Gastrocnemius medialis (tissue), 4 donors: ENCODE measurements around the gene DAPK3. TPM values are rescaled to one million over a fixed set of nuclear protein-coding genes. Genes with fewer than 3 reads are reported as not detected.
"Not testable (repeated sequence)": the region's sequence is repeated elsewhere in the genome, so short reads cannot be mapped to it uniquely, and the experiment has no call there.

Experiments used
- ATAC-seq, 2 donors: fragments of 150-250 bp; one replicate each; pipeline ENCODE4 v1.9.1; 2016
- DNase-seq, 2 donors: peaks; one replicate each; pipeline ENCODE4 v3.0.0-alpha.2; 2019
- H3K27ac ChIP-seq, 4 donors: fragments of 200-600 bp; sonication (generic); 1 replicate in 1 of 4; 2 replicates in 3 of 4; pipeline ENCODE4 v1.5.1; 2016 to 2018; ENCODE audit warnings: mild to moderate bottlenecking in 2 of 4, moderate library complexity in 1 of 4
- H3K27me3 ChIP-seq, 3 donors: fragments of 200-600 bp; sonication (generic) in 2 of 3; 1 replicate in 1 of 3; 2 replicates in 2 of 3; pipeline versions ENCODE4 v1.5.1 to v1.6.0; 2016 to 2019; ENCODE audit warnings: mild to moderate bottlenecking in 1 of 3, moderate library complexity in 1 of 3
- H3K36me3 ChIP-seq, 2 donors: fragments of 200-600 bp; sonication (generic) in 1 of 2; one replicate each; pipeline ENCODE4 v1.5.1; 2017 to 2018
- H3K4me1 ChIP-seq, 2 donors: fragments of 200-600 bp; sonication (generic) in 1 of 2; one replicate each; pipeline ENCODE4 v1.5.1; 2016 to 2017; ENCODE audit warnings: mild to moderate bottlenecking in 2 of 2
- H3K4me3 ChIP-seq, 4 donors: fragments of 200-600 bp; sonication (generic) in 3 of 4; 1 replicate in 1 of 4; 2 replicates in 3 of 4; pipeline ENCODE4 v1.5.1; 2016 to 2019; ENCODE audit warnings: mild to moderate bottlenecking in 2 of 4
- H3K9me3 ChIP-seq, 3 donors: fragments of 200-600 bp; sonication (generic) in 2 of 3; 1 replicate in 1 of 3; 2 replicates in 2 of 3; pipeline ENCODE4 v1.5.1; 2016 to 2019
- CTCF ChIP-seq, 5 experiments: fragments of 450-650 bp in 3 of 5; fragments of 200-600 bp in 2 of 5; sonication (generic) in 2 of 5; IDR thresholded peaks in 4 of 5; conservative IDR thresholded peaks in 1 of 5; 1 replicate in 4 of 5; 2 replicates in 1 of 5; pipeline ENCODE4 v1.5.1; 2016 to 2019; ENCODE audit warnings: antibody characterized with exemption in 5 of 5, mild to moderate bottlenecking in 3 of 5, moderate library complexity in 3 of 5
- POLR2A ChIP-seq, 2 donors: fragments of 450-650 bp; IDR thresholded peaks; one replicate each; pipeline ENCODE4 v1.6.1; 2017; ENCODE audit warnings: antibody characterized with exemption in 2 of 2, mild to moderate bottlenecking in 2 of 2, moderate library complexity in 2 of 2
- in situ Hi-C, 4 donors: fragments of 200-750 bp; cut with MboI; loops; one replicate each; pipeline versions ENCODE4 v1.15.0 to v1.8.0; 2017; ENCODE audit warnings: low sequenced_read_pairs in 4 of 4
- intact Hi-C: fragments of 100-400 bp; cut with DNase I; formaldehyde crosslinking; loops from one replicate; pipeline ENCODE4 v1.15.1; 2023; ENCODE audit warnings: low total_unique reads
- total RNA-seq, 4 donors: library from RNA; depleted of rRNA; stranded (reverse); fragments of >200 nt; gene quantifications; one replicate each; pipeline versions ENCODE4 v1.1.0 to v1.2.3, GENCODE V29; 2016

DAPK3 gene
- total RNA-seq, 4 donors from 2014 or later: 61.3 to 135 (median 115) TPM

GRCh38 chr19:3958836-3959765 is 11.8 kb downstream of the DAPK3 start:
- in situ Hi-C loops: no loop called here
- H3K4me1 ChIP-seq: peaks cover 5 to 14% of the 10 kb centered on the region in 2 donors
- no peak for ATAC-seq

GRCh38 chr19:3955688-3956087 is 15.2 kb downstream of the DAPK3 start:
- no peak for TF ChIP-seq POLR2A (IDR thresholded peaks at IDR 0.05)
- no peak for TF ChIP-seq CTCF (IDR thresholded peaks at IDR 0.05 in 4 of 5, conservative IDR thresholded peaks at IDR 0.05 in 1 of 5)
- Histone ChIP-seq H3K9me3 (no peaks in the 10 kb centered on the region), H3K4me1 (peaks cover 30 to 36% of the 10 kb centered on the region in 2 donors), H3K27ac (peak overlapping the region; percentile 98 to 99 (median 99)), H3K36me3 (peaks cover 0 to 39% of the 10 kb centered on the region in 2 donors), H3K27me3 (no peaks in the 10 kb centered on the region), H3K4me3 (no peak overlapping the region)
- DNase-seq (no peak), ATAC-seq (no peak)
- in situ Hi-C loops: no loop called here
- intact Hi-C loops: loop anchor here (2.0 to 10.0 kb wide), 3 partner anchors 13 to 559 kb away; partner anchors contain the start of gene PLIN4

More at GRCh38 chr19:3958836-3959765, 11.8 kb downstream of the DAPK3 start:
- H3K9me3 ChIP-seq: no peaks in the 10 kb centered on the region
- H3K27me3 ChIP-seq: no peaks in the 10 kb centered on the region
- peak overlapping the region; percentile 98 to 99 (median 99) for H3K27ac ChIP-seq
- H3K36me3 ChIP-seq: peaks cover 0 to 71% of the 10 kb centered on the region in 2 donors
- no peak for DNase-seq
- H3K4me3 ChIP-seq: no peak overlapping the region
- TF ChIP-seq CTCF (IDR thresholded peaks at IDR 0.05 in 4 of 5, conservative IDR thresholded peaks at IDR 0.05 in 1 of 5) (no peak), POLR2A (IDR thresholded peaks at IDR 0.05) (no peak)
- intact Hi-C loops: loop anchor here (10.0 kb wide), 1 partner anchor 556 kb away; the partner anchor contains the start of gene PLIN4

GRCh38 chr19:3955276-3955675 is 15.6 kb downstream of the DAPK3 start:
- H3K9me3 ChIP-seq, ATAC-seq, DNase-seq, in situ Hi-C loops, H3K4me3 ChIP-seq, H3K27me3 ChIP-seq: not testable (repeated sequence)
- intact Hi-C loops: loop anchor here (2.0 to 10.0 kb wide), 3 partner anchors 14 to 560 kb away; partner anchors contain the start of gene PLIN4
- H3K27ac ChIP-seq: peak overlapping the region; percentile 98 to 99 (median 99)
- peaks cover 30 to 37% of the 10 kb centered on the region in 2 donors for H3K4me1 ChIP-seq
- H3K36me3 ChIP-seq: peaks cover 0 to 35% of the 10 kb centered on the region in 2 donors

GRCh38 chr19:3954107-3954506 is 16.8 kb downstream of the DAPK3 start:
- no peaks in the 10 kb centered on the region for H3K9me3 ChIP-seq
- ATAC-seq (peak; percentile 35 to 46), DNase-seq (peak; percentile 80 to 91)
- no peak overlapping the region for H3K4me3 ChIP-seq
- TF ChIP-seq CTCF (IDR thresholded peaks at IDR 0.05 in 4 of 5, conservative IDR thresholded peaks at IDR 0.05 in 1 of 5) (no peak), POLR2A (IDR thresholded peaks at IDR 0.05) (peak in 1 of 2 donors; percentile 10)
- in situ Hi-C loops (no loop called here), intact Hi-C loops (loop anchor here (2.0 to 10.0 kb wide), 3 partner anchors 15 to 561 kb away; partner anchors contain the start of gene PLIN4)
- peaks cover 0 to 23% of the 10 kb centered on the region in 2 donors for H3K36me3 ChIP-seq
- no peaks in the 10 kb centered on the region for H3K27me3 ChIP-seq
- peaks cover 30 to 46% of the 10 kb centered on the region in 2 donors for H3K4me1 ChIP-seq
- peak overlapping the region; percentile 98 to 99 (median 99) for H3K27ac ChIP-seq

GRCh38 chr19:3952755-3953276 is 18.1 kb downstream of the DAPK3 start:
- H3K9me3 ChIP-seq, in situ Hi-C loops, H3K4me3 ChIP-seq, DNase-seq, H3K27me3 ChIP-seq: not testable (repeated sequence)
- Histone ChIP-seq H3K27ac (peak overlapping the region; percentile 98 to 99 (median 99)), H3K4me1 (peaks cover 32 to 46% of the 10 kb centered on the region in 2 donors), H3K36me3 (peaks cover 0 to 13% of the 10 kb centered on the region in 2 donors)
- ATAC-seq: peak in 1 of 2 donors; percentile 0
- intact Hi-C loops: loop anchor here (10.0 kb wide), 1 partner anchor 562 kb away; the partner anchor contains the start of gene PLIN4
